Heart left ventricle (tissue), 16 donors: ENCODE data around the gene MYCT1. TPM values are rescaled to one million over a fixed set of nuclear protein-coding genes. Genes with fewer than 3 reads are reported as not detected.

Source experiments
- ATAC-seq, 4 donors: fragments of 200-7000 bp; cut with Tn5 transposase; one replicate each; pipeline ENCODE4 v1.9.1; 2020 to 2022; ENCODE audit warnings: moderate library complexity in 4 of 4, mild to moderate bottlenecking in 3 of 4, moderate number of reproducible peaks in 1 of 4
- DNase-seq, 5 donors: peaks; one replicate each; pipeline ENCODE4 v3.0.0-alpha.2; 2020
- H3K27ac ChIP-seq, 12 donors: fragments of 200-600 bp; sonication (generic) in 4 of 12; one replicate each; pipeline versions ENCODE4 v1.5.0 to v1.8.0; 2016 to 2022; ENCODE audit warnings: mild to moderate bottlenecking in 2 of 12
- H3K27me3 ChIP-seq, 9 donors: fragments of 200-600 bp; sonication (generic) in 2 of 9; one replicate each; pipeline versions ENCODE4 v1.5.1 to v1.8.0; 2016 to 2022; ENCODE audit warnings: mild to moderate bottlenecking in 3 of 9
- H3K36me3 ChIP-seq, 9 donors: fragments of 200-600 bp; sonication (generic) in 2 of 9; one replicate each; pipeline versions ENCODE4 v1.5.0 to v1.8.0; 2018 to 2022; ENCODE audit warnings: mild to moderate bottlenecking in 2 of 9
- H3K4me1 ChIP-seq, 12 donors: fragments of 200-600 bp; sonication (generic) in 4 of 12; one replicate each; pipeline versions ENCODE4 v1.5.0 to v1.8.0; 2016 to 2022; ENCODE audit warnings: mild to moderate bottlenecking in 3 of 12
- H3K4me3 ChIP-seq, 12 donors: fragments of 200-600 bp; sonication (generic) in 4 of 12; one replicate each; pipeline versions ENCODE4 v1.5.0 to v1.8.0; 2017 to 2022; ENCODE audit warnings: mild to moderate bottlenecking in 9 of 12, moderate library complexity in 4 of 12
- H3K9me3 ChIP-seq, 12 donors: fragments of 200-600 bp; sonication (generic) in 4 of 12; one replicate each; pipeline versions ENCODE4 v1.5.0 to v1.8.0; 2016 to 2022; ENCODE audit warnings: mild to moderate bottlenecking in 1 of 12
- POLR2A ChIP-seq, 2 donors: fragments of 450-650 bp; IDR thresholded peaks; one replicate each; pipeline ENCODE4 v1.6.1; 2017; ENCODE audit warnings: antibody characterized with exemption in 2 of 2, mild to moderate bottlenecking in 2 of 2, moderate library complexity in 2 of 2
- WGBS, 4 donors: extraction: QIAGEN DNeasy Blood & Tissue Kit in 2 of 4; methylation state at CpG; one replicate each; pipeline versions ENCODE4 v1.1.5 to v1.1.7; 2013 to 2018; 5-methylcytosine and 5-hydroxymethylcytosine counted together
- intact Hi-C, 10 donors: fragments of 100-400 bp; cut with DNase I; formaldehyde crosslinking; loops; one replicate each; pipeline versions ENCODE4 v1.11.1 to v1.14.2; 2022
- polyA plus RNA-seq, 2 donors: library from polyadenylated mRNA; stranded (reverse); fragments of 200-250 nt; gene quantifications; one replicate each; pipeline ENCODE4 v1.2.3, GENCODE V29; 2013
- total RNA-seq, 9 donors: library from RNA; depleted of rRNA in 2 of 9; stranded (reverse); fragments of >200 nt in 2 of 9; fragmentation: NEBNext Ultra II Directional in 3 of 9; extraction: Animal tissue kit (Norgen Biotek cat#: 25700) in 3 of 9; gene quantifications; one replicate each; pipeline versions ENCODE4 v1.1.0 to v1.2.4, GENCODE V29; 2016 to 2023
- TF ChIP-seq, protein P1 (sequence below), 12 donors: fragments of 200-600 bp; sonication (generic) in 4 of 12; IDR thresholded peaks; one replicate each; pipeline versions ENCODE4 v1.5.0 to v1.8.0; 2018 to 2022; ENCODE audit warnings: antibody characterized with exemption in 12 of 12, mild to moderate bottlenecking in 5 of 12
- donor health status: ischemic (EF 13 %, LVEDD 7.1; RV severe dilation, severe dysfunction).
- donor health status: healthy with polysubstance abuse.
- donor health status: DM: no; HTN: yes; CAD: no.
- donor health status: DM: no; HTN: no; CAD: no.
- donor health status: ischemic (EF 25% LVEDD 6.9; RV normal size, moderate dysfunction).
- donor health status: ischemic (EF 25% LVEDD 5.7; RV mildly dilated, moderate dysfunction).
- donor health status: healthy.
- donor health status: DM: yes; HTN: yes; CAD: no.
- donor health status: ischemic (EF 35%, LVEDD 5.7; RV mildly dilated, moderate dysfunction).
- donor health status: nonischemic (EF 11% LVEDD 7.7; RV severe dilation, severe dysfunction).
- donor health status: DM: yes; HTN: yes; CAD: no.
- donor health status: PGD.
- donor health status: ischemic (EF 29% LVEDD 5.4; RV normal size, mild dysfunction).
- donor health status: nonischemic (EF 23%, LVEDD 6.1; RV moderate dilation, normal function).

The MYCT1 gene
- total and polyA plus RNA-seq, 11 donors, result 8.4 to 20.8 (median 14.6) TPM

DNA sequence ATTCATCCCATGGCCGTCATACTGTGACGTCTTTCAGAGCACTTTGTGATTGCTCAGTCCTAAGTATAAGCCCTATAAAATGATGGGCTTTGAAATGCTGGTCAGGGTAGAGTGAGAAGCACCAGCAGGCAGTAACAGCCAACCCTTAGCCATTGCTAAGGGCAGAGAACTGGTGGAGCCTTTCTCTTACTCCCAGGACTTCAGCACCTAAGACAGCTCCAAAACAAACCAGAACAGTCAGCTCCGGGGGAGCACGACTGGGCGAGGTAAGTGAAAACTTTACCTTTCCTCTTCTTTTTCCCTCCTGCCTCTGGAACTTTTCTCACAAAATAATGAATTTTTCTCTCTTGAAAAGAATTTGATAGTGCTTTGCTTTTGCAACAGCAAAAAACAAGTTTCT, 53.0 kb downstream of the MYCT1 start, which contains the start of gene VIP:
VIP (plus strand) TSS at position 104 of the 400 bp plus-strand sequence. CDS start 1,381 bp downstream, outside the sequence.
- no peaks in the 10 kb centered on the region for H3K4me1 ChIP-seq
- no peak within 1 kb of the TSS for H3K4me3 ChIP-seq
- ATAC-seq (no peak), DNase-seq (no peak)
- no peak within 1 kb of the TSS for H3K27ac ChIP-seq
- TF ChIP-seq, protein P1, sequence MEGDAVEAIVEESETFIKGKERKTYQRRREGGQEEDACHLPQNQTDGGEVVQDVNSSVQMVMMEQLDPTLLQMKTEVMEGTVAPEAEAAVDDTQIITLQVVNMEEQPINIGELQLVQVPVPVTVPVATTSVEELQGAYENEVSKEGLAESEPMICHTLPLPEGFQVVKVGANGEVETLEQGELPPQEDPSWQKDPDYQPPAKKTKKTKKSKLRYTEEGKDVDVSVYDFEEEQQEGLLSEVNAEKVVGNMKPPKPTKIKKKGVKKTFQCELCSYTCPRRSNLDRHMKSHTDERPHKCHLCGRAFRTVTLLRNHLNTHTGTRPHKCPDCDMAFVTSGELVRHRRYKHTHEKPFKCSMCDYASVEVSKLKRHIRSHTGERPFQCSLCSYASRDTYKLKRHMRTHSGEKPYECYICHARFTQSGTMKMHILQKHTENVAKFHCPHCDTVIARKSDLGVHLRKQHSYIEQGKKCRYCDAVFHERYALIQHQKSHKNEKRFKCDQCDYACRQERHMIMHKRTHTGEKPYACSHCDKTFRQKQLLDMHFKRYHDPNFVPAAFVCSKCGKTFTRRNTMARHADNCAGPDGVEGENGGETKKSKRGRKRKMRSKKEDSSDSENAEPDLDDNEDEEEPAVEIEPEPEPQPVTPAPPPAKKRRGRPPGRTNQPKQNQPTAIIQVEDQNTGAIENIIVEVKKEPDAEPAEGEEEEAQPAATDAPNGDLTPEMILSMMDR (IDR thresholded peaks at IDR 0.05), result no peak
- no peak for TF ChIP-seq POLR2A (IDR thresholded peaks at IDR 0.05)
- H3K9me3 ChIP-seq, result no peaks in the 10 kb centered on the region
- 9 to 24% (median 18%) methylated on average over 5 of the region's 5 CpGs for WGBS, 4 donors
- intact Hi-C loops, result loop anchor here in 1 of 10 donors (10.0 kb wide), 1 partner anchor 204 kb away; no protein-coding TSS in a partner anchor
- H3K27me3 ChIP-seq, result no peaks in the 10 kb centered on the region
- no peaks in the 10 kb centered on the region for H3K36me3 ChIP-seq

DNA sequence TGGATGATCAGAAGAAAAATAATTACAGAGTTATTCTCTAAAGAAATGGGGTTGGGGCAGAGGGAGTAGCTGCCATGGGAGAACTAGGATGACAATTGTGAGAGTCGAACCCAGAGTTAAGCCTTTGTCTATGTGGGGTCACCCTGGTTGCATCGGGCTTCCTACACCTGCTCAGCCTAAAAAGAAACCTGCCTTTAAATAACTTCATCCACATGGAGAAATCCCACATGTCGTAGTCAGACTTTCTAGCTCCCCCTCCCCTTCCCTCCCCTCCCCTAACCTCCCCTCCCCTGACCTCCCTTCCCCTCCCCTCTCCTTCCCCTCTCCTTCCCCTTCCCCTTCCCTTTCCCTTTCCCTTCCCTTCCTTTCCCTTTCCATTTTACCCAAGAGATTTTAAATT, 67.6 kb downstream of the MYCT1 start:
- ATAC-seq (no peak), DNase-seq (no peak)
- WGBS, 4 donors, result 78 to 87% (median 78%) methylated on average over 3 of the region's 3 CpGs
- intact Hi-C loops, result no loop called here
- Histone ChIP-seq H3K9me3 (no peaks in the 10 kb centered on the region), H3K4me3 (no peak overlapping the region), H3K36me3 (no peaks in the 10 kb centered on the region), H3K4me1 (no peaks in the 10 kb centered on the region), H3K27ac (no peak overlapping the region), H3K27me3 (no peaks in the 10 kb centered on the region)
- no peak for TF ChIP-seq POLR2A (IDR thresholded peaks at IDR 0.05)
- TF ChIP-seq, protein P1 (IDR thresholded peaks at IDR 0.05), result no peak

DNA sequence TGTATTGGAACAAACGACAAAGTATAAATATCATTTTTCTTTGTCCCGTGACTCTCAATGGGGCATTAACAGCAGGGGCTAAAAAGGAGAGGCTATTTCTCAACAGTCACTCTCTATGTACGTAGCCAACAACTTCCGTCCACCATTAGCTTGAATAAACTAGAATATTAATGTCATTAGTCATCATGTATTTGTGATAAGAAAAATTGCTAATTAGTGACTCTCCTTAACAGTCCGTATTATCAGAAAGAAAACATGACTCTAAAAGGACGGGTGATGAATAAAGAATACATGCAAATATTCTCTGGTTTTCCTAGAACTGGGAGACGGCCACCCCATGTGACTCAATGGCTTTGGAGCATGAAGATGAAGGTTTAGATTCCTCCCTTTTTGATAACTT, 71.5 kb downstream of the MYCT1 start:
- no peak overlapping the region for H3K4me3 ChIP-seq
- H3K27me3 ChIP-seq, result no peaks in the 10 kb centered on the region
- H3K27ac ChIP-seq, result no peak overlapping the region
- H3K36me3 ChIP-seq, result no peaks in the 10 kb centered on the region
- H3K9me3 ChIP-seq, result no peaks in the 10 kb centered on the region
- TF ChIP-seq, protein P1 (IDR thresholded peaks at IDR 0.05), result no peak
- TF ChIP-seq POLR2A (IDR thresholded peaks at IDR 0.05), result no peak
- intact Hi-C loops, result no loop called here
- no peak for ATAC-seq
- DNase-seq, result no peak
- WGBS, 4 donors, result 77 to 85% (median 81%) methylated on average over 7 of the region's 7 CpGs
- H3K4me1 ChIP-seq, result no peaks in the 10 kb centered on the region

DNA sequence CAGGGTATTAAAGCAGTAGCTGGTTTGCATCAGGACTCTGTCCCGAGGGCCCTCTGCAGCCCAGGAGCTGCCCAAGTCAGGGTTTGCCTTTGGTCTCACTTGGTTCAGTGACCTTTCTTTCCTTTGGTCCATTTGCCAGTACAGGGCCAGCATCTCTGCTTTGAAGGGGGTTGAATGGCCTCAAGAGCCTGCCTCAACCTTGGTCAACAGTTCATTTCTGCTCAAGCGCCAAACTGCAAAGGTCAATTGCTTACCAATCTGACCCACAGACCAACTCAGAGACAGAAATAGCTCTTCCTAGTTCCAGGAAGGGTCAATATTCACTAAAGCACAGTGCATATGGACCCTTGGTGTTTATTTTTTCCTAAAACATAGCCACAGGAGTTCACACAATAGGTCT, 72.3 kb downstream of the MYCT1 start:
- Histone ChIP-seq H3K27ac (no peak overlapping the region), H3K27me3 (no peaks in the 10 kb centered on the region), H3K36me3 (no peaks in the 10 kb centered on the region), H3K4me3 (no peak overlapping the region), H3K9me3 (no peaks in the 10 kb centered on the region), H3K4me1 (no peaks in the 10 kb centered on the region)
- 58 to 83% (median 78%) methylated on average over 2 of the region's 2 CpGs for WGBS, 4 donors
- intact Hi-C loops, result no loop called here
- DNase-seq (no peak), ATAC-seq (no peak)
- TF ChIP-seq POLR2A (IDR thresholded peaks at IDR 0.05), result no peak
- TF ChIP-seq, protein P1 (IDR thresholded peaks at IDR 0.05), result no peak
